Measurements from ENCODE around the gene TIMM10B.

The TIMM10B gene

DNA sequence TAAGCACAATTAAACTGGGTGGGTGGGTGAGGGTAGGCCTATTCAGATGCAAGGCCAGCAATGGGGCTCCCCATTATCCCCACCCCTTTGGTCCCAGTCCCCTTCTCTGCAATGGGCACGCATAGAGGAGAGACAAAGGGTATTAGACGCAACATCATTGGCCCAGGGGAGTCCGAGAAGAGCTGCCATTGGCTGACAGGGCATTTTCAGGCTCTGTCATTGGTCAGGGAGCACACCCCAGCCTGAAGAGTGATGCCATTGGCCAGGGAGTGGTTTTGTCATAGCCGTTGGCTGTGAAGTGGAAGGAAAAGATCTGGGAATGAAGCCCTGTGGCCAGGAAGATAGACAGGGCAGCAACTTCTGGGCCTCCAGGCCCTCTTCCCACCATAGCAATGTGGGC, 4.7 kb upstream of the TIMM10B start:
- Histone ChIP-seq H3K4me1 (ENCODE audit: low read depth, poor library complexity, severe bottlenecking) (peaks cover 15% of the 10 kb centered on the region), H3K27ac (no peak overlapping the region)
- TF ChIP-seq, protein P1, sequence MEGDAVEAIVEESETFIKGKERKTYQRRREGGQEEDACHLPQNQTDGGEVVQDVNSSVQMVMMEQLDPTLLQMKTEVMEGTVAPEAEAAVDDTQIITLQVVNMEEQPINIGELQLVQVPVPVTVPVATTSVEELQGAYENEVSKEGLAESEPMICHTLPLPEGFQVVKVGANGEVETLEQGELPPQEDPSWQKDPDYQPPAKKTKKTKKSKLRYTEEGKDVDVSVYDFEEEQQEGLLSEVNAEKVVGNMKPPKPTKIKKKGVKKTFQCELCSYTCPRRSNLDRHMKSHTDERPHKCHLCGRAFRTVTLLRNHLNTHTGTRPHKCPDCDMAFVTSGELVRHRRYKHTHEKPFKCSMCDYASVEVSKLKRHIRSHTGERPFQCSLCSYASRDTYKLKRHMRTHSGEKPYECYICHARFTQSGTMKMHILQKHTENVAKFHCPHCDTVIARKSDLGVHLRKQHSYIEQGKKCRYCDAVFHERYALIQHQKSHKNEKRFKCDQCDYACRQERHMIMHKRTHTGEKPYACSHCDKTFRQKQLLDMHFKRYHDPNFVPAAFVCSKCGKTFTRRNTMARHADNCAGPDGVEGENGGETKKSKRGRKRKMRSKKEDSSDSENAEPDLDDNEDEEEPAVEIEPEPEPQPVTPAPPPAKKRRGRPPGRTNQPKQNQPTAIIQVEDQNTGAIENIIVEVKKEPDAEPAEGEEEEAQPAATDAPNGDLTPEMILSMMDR (conservative IDR thresholded peaks at IDR 0.05; ENCODE audit: low read depth, low read length), result no peak

GRCh38 chr11:6480299-6480914, 894 bp upstream of the TIMM10B start:
- H3K9ac ChIP-seq, result peak overlapping the region; percentile 87
- peak overlapping the region; percentile 55; the same call in 1 of the 2 replicates for H2AFZ ChIP-seq (ENCODE audit: low read depth)
- 0 out of 2 replicates have a peak, but pooled peaks cover 5% of the 10 kb centered on the region for H3K36me3 ChIP-seq (ENCODE audit: insufficient read depth)
- peak overlapping the region; percentile 69; the same call in 1 of the 2 replicates for H3K27ac ChIP-seq
- H3K4me2 ChIP-seq, result peak overlapping the region; percentile 78
- H3K4me1 ChIP-seq (ENCODE audit: low read depth, poor library complexity, severe bottlenecking), result peaks cover 20% of the 10 kb centered on the region
- H4K20me1 ChIP-seq (ENCODE audit: insufficient read depth), result no peaks in the 10 kb centered on the region
- TF ChIP-seq, protein P1 (conservative IDR thresholded peaks at IDR 0.05; ENCODE audit: low read depth, low read length), result no peak
- no peak overlapping the region for H3K4me3 ChIP-seq (IDR thresholded peaks at IDR 0.05; ENCODE audit: insufficient read depth, low read depth, low read length)
- H3K27me3 ChIP-seq (ENCODE audit: insufficient read depth, low read depth), result no peaks in the 10 kb centered on the region
- H3K79me2 ChIP-seq (ENCODE audit: insufficient read depth, low read depth), result peaks cover 33% of the 10 kb centered on the region

More for the DNA sequence above, 4.7 kb upstream of the TIMM10B start:
- H2AFZ ChIP-seq (ENCODE audit: low read depth), result no peak overlapping the region
- no peak overlapping the region for H3K4me2 ChIP-seq
- peaks cover 11% of the 10 kb centered on the region; the same call in 1 of the 2 replicates for H3K79me2 ChIP-seq (ENCODE audit: insufficient read depth, low read depth)
- no peaks in the 10 kb centered on the region for H4K20me1 ChIP-seq (ENCODE audit: insufficient read depth)
- no peak overlapping the region for H3K9ac ChIP-seq
- H3K4me3 ChIP-seq (IDR thresholded peaks at IDR 0.05; ENCODE audit: insufficient read depth, low read depth, low read length), result no peak overlapping the region
- H3K27me3 ChIP-seq (ENCODE audit: insufficient read depth, low read depth), result no peaks in the 10 kb centered on the region
- no peaks in the 10 kb centered on the region for H3K36me3 ChIP-seq (ENCODE audit: insufficient read depth)

DNA sequence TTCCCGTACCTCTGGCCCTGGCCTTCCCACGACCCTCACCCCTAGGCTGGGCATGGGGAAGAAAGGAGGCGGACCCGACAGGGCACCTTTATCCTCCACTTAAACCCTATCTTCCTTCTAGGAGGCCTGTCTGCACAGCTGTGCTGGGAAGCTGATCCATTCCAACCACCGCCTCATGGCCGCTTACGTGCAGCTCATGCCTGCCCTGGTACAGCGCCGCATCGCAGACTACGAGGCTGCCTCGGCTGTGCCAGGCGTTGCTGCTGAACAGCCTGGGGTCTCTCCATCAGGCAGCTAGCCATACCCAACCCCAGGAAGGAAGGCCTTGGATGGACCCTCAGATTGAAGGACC, 599 bp downstream of the TIMM10B start:
- H3K4me2 ChIP-seq, result peak overlapping the region; percentile 95
- H2AFZ ChIP-seq (ENCODE audit: low read depth), result peak overlapping the region; percentile 55; the same call in 1 of the 2 replicates
- H3K9ac ChIP-seq, result peak overlapping the region; percentile 87
- no peaks in the 10 kb centered on the region; the same call in 1 of the 2 replicates for H4K20me1 ChIP-seq (ENCODE audit: insufficient read depth)
- peak overlapping the region; percentile 69 for H3K27ac ChIP-seq
- peaks cover 20% of the 10 kb centered on the region for H3K4me1 ChIP-seq (ENCODE audit: low read depth, poor library complexity, severe bottlenecking)
- peaks cover 33% of the 10 kb centered on the region for H3K79me2 ChIP-seq (ENCODE audit: insufficient read depth, low read depth)
- no peaks in the 10 kb centered on the region for H3K27me3 ChIP-seq (ENCODE audit: insufficient read depth, low read depth)
- H3K4me3 ChIP-seq (IDR thresholded peaks at IDR 0.05; ENCODE audit: insufficient read depth, low read depth, low read length), result peak overlapping the region; percentile 40
- TF ChIP-seq, protein P1 (conservative IDR thresholded peaks at IDR 0.05; ENCODE audit: low read depth, low read length), result no peak
- H3K36me3 ChIP-seq (ENCODE audit: insufficient read depth), result 0 out of 2 replicates have a peak, but pooled peaks cover 5% of the 10 kb centered on the region

DNA sequence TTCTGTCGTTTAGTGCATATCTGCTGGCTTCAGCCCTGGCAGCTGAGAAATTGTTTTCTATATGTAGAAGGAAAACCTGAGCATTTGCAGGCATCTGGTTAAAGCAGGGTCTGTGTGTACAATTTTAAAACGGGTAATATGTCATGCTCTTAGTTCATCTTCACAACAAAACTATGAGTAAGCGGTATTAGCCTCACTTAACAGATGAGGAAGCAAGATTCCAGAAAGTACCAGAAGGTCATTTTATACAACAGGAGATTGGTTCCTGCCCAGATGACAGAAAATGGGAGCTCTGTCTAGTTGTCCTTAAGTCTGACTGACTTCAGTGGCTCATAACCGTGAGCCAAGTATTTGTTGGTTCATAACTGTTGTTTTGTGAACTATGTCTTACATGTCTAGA, 1.1 kb downstream of the TIMM10B start:
- peaks cover 20% of the 10 kb centered on the region for H3K4me1 ChIP-seq (ENCODE audit: low read depth, poor library complexity, severe bottlenecking)
- peak overlapping the region; percentile 95 for H3K4me2 ChIP-seq
- TF ChIP-seq, protein P1 (conservative IDR thresholded peaks at IDR 0.05; ENCODE audit: low read depth, low read length), result no peak
- H3K4me3 ChIP-seq (IDR thresholded peaks at IDR 0.05; ENCODE audit: insufficient read depth, low read depth, low read length), result peak overlapping the region; percentile 40
- H4K20me1 ChIP-seq (ENCODE audit: insufficient read depth), result no peaks in the 10 kb centered on the region; the same call in 1 of the 2 replicates
- 0 out of 2 replicates have a peak, but pooled peaks cover 5% of the 10 kb centered on the region for H3K36me3 ChIP-seq (ENCODE audit: insufficient read depth)
- H2AFZ ChIP-seq (ENCODE audit: low read depth), result no peak overlapping the region
- H3K9ac ChIP-seq, result peak overlapping the region; percentile 87; the same call in 1 of the 2 replicates
- H3K79me2 ChIP-seq (ENCODE audit: insufficient read depth, low read depth), result peaks cover 33% of the 10 kb centered on the region
- H3K27ac ChIP-seq, result no peak overlapping the region
- no peaks in the 10 kb centered on the region for H3K27me3 ChIP-seq (ENCODE audit: insufficient read depth, low read depth)

Data from KMS-11 (cell line).